Lung (tissue), 12 donors: ENCODE results near the gene GPD2. TPM values are rescaled to one million over a fixed set of nuclear protein-coding genes. Genes with fewer than 3 reads are reported as not detected.
A peak's percentile ranks its signal among the peaks of the same experiment; 100 is the strongest.

Experiments
- ATAC-seq: fragments of 200-7000 bp; cut with Tn5 transposase; one replicate; pipeline ENCODE4 v1.9.1; 2020; ENCODE audit warnings: moderate number of reproducible peaks; ENCODE audit not compliant: insufficient read depth, low FRiP score
- DNase-seq, 3 donors: peaks; one replicate each; pipeline ENCODE4 v3.0.0-alpha.2; 2013 to 2017
- H3K27ac ChIP-seq, 2 donors: one replicate each; pipeline ENCODE4 v1.5.1; 2013; ENCODE audit warnings: mild to moderate bottlenecking in 2 of 2, moderate library complexity in 2 of 2, control low read depth in 1 of 2, inconsistent platforms in 1 of 2, low read depth in 1 of 2, low read length in 1 of 2
- H3K27me3 ChIP-seq, 3 donors: one replicate each; pipeline ENCODE4 v1.5.1; 2013; ENCODE audit warnings: low read length in 2 of 3; ENCODE audit not compliant: control insufficient read depth in 3 of 3, insufficient read depth in 3 of 3
- H3K36me3 ChIP-seq, 4 donors: one replicate each; pipeline ENCODE4 v1.5.1; 2013; ENCODE audit warnings: low read length in 4 of 4, mild to moderate bottlenecking in 1 of 4, moderate library complexity in 1 of 4; ENCODE audit not compliant: control insufficient read depth in 4 of 4, insufficient read depth in 4 of 4
- H3K4me1 ChIP-seq, 5 donors: one replicate each; pipeline ENCODE4 v1.5.1; 2013; ENCODE audit warnings: low read length in 5 of 5, mild to moderate bottlenecking in 2 of 5, moderate library complexity in 1 of 5; ENCODE audit not compliant: control insufficient read depth in 5 of 5, insufficient read depth in 5 of 5
- H3K4me3 ChIP-seq: one replicate; pipeline ENCODE4 v1.5.1; 2013; ENCODE audit warnings: mild to moderate bottlenecking, control low read depth, moderate library complexity
- H3K9ac ChIP-seq, 2 donors: one replicate each; pipeline ENCODE4 v1.5.1; 2013; ENCODE audit warnings: low read length in 2 of 2, control low read depth in 1 of 2; ENCODE audit not compliant: insufficient read depth in 1 of 2
- H3K9me3 ChIP-seq, 4 donors: one replicate each; pipeline ENCODE4 v1.5.1; 2013; ENCODE audit warnings: low read length in 3 of 4, mild to moderate bottlenecking in 1 of 4, moderate library complexity in 1 of 4; ENCODE audit not compliant: control insufficient read depth in 4 of 4, insufficient read depth in 3 of 4
- WGBS, 2 donors: extraction: QIAGEN DNeasy Blood & Tissue Kit; methylation state at CpG; one replicate each; pipeline ENCODE4 v1.1.7; 2013; 5-methylcytosine and 5-hydroxymethylcytosine counted together
- polyA plus RNA-seq, 2 donors: library from polyadenylated mRNA; stranded (reverse); fragments of 200-250 nt; gene quantifications; one replicate each; pipeline ENCODE4 v1.2.1, GENCODE V29; 2013
- total RNA-seq, 2 donors: library from RNA; depleted of rRNA in 1 of 2; stranded (reverse); fragments of >200 nt in 1 of 2; gene quantifications; one replicate each; pipeline ENCODE4 v1.2.1, GENCODE V29; 2014 to 2021
- TF ChIP-seq, protein P1 (sequence below): IDR thresholded peaks from 2 replicates; pipeline ENCODE4 v1.5.1; 2012; ENCODE audit warnings: mild to moderate bottlenecking; ENCODE audit errors: control extremely low read depth, extremely low read depth
- donor health status: control.
- donor health status: control.
- donor health status: Bipolar disorder and iron deficiency.
- donor health status: healthy.
- donor health status: DM: yes; HTN: yes; CAD: no.

Gene GPD2
- total and polyA plus RNA-seq, 4 donors = 8.1 to 50.4 (median 28.9) TPM

DNA sequence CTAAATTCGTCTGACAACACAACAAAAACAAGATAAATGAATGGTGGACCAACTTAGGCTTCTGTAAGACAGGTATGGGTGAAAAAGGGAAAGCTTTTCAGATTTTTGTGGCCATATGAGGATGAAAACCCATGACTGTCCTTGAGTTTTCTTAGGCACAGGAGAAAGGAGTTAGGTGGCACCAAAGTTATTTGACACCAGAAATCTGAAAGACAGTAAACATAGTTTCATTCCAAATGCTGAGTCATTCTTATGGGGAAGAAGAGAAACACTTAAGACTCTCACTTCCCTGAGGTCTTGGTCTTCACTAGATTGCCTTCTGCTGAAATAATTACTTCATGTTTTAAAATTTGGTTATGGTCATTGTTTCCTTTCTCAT lies 5.2 kb upstream of the GPD2 start:
- Histone ChIP-seq H3K9ac (no peak overlapping the region), H3K27me3 (no peaks in the 10 kb centered on the region), H3K36me3 (no peaks in the 10 kb centered on the region), H3K27ac (no peak overlapping the region), H3K4me3 (no peak overlapping the region), H3K4me1 (peaks cover 0 to 14% (median 3%) of the 10 kb centered on the region in 5 donors), H3K9me3 (no peaks in the 10 kb centered on the region)
- TF ChIP-seq, protein P1, sequence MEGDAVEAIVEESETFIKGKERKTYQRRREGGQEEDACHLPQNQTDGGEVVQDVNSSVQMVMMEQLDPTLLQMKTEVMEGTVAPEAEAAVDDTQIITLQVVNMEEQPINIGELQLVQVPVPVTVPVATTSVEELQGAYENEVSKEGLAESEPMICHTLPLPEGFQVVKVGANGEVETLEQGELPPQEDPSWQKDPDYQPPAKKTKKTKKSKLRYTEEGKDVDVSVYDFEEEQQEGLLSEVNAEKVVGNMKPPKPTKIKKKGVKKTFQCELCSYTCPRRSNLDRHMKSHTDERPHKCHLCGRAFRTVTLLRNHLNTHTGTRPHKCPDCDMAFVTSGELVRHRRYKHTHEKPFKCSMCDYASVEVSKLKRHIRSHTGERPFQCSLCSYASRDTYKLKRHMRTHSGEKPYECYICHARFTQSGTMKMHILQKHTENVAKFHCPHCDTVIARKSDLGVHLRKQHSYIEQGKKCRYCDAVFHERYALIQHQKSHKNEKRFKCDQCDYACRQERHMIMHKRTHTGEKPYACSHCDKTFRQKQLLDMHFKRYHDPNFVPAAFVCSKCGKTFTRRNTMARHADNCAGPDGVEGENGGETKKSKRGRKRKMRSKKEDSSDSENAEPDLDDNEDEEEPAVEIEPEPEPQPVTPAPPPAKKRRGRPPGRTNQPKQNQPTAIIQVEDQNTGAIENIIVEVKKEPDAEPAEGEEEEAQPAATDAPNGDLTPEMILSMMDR = no peak
- 77 to 79% methylated on average over 1 of the region's 1 CpG for WGBS, 2 donors
- DNase-seq (peak in 2 of 3 donors; percentile 7 to 17), ATAC-seq (no peak)

DNA sequence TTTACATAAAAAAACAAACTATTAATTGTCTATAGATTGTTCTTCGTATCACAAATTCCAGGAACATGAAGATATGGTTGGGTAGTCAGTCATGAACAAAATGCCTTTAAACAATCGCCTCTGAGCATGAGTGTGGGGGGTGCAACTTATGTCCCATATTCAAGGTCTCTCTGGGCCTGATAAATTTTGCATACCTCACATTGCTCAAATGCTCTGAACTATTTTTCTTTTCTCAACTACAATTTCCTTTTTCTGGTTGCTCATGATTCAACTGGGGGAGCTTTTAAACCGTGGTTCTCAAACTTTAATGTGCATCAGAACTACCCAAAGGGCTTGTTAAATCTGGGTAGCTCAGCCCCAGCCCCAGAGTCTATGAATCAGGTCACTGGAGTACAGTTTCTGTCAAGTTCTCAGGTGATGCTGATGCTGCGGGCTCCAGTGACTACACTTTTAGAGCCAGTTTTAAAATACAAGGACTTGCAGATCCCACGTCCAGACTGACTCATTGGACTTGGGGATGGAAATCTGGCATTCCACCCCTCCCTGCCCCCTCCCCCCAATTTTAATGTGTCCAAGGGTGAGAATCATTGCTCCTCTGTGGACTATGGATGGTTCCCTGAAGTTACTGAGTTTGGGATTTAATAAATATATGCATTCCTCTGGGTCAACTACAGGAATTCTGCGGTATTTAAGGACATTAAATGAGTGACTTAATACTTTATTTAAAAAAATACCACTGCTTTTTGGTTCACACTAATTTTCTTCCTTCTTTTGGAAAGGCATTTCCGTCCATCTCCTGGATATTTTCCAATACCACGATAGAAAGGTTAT lies 1.5 kb upstream of the GPD2 start:
- ATAC-seq (no peak), DNase-seq (peak in 1 of 3 donors; percentile 22)
- Histone ChIP-seq H3K4me3 (peak overlapping the region; percentile 53), H3K9me3 (no peaks in the 10 kb centered on the region), H3K27ac (peak overlapping the region; percentile 97), H3K9ac (peak overlapping the region in 1 of 2 donors; percentile 4), H3K27me3 (no peaks in the 10 kb centered on the region), H3K4me1 (peaks cover 0 to 23% (median 6%) of the 10 kb centered on the region in 5 donors), H3K36me3 (no peaks in the 10 kb centered on the region)
- 62 to 66% methylated on average over 8 of the region's 8 CpGs for WGBS, 2 donors
- TF ChIP-seq, protein P1 = no peak

DNA sequence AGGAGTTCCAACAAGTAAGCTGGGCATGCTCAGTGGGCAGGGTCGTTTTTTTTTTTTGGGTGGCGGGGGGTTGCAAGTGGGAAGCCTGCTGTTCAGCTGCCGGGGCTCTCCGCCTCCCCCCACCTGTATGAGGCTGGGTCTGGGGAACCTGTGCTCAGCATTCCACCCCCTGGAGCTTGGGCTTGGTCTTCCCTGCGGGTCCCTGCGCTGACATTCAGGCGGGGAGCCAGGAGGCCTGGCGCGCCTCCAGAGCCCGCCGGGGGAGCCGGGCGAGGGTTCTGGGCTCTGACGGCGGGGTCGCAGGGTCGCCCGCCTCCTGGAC lies 822 bp upstream of the GPD2 start:
- ATAC-seq (no peak), DNase-seq (no peak)
- peaks cover 0 to 23% (median 6%) of the 10 kb centered on the region in 5 donors for H3K4me1 ChIP-seq
- WGBS, 2 donors = 4% methylated on average over 18 of the region's 18 CpGs
- H3K36me3 ChIP-seq = no peaks in the 10 kb centered on the region
- peak overlapping the region; percentile 97 for H3K27ac ChIP-seq
- H3K27me3 ChIP-seq = no peaks in the 10 kb centered on the region
- no peaks in the 10 kb centered on the region for H3K9me3 ChIP-seq
- TF ChIP-seq, protein P1 = no peak
- H3K4me3 ChIP-seq = peak overlapping the region; percentile 53
- peak overlapping the region; percentile 78 to 88 for H3K9ac ChIP-seq
